NCI-H510A treated with DMSO at 0.1 percent for 48 hours (cell line): ENCODE data around the gene MT3.
"Not testable (repeated sequence)": the region's sequence is repeated elsewhere in the genome, so short reads cannot be mapped to it uniquely, and the experiment has no call there.

Experiments
- DNase-seq: peaks from one replicate; lab custom pipeline; 2025; lab: John Stamatoyannopoulos, UW

MT3 gene

GRCh38 chr16:56610017-56610608 lies 20.8 kb downstream of the MT3 start:
- DNase-seq: no peak

- DNase-seq: no peak
These were observed 21.3 kb downstream of the MT3 start for GRCh38 chr16:56610609-56611111.

- DNase-seq: no peak
These were observed 22.0 kb downstream of the MT3 start for GRCh38 chr16:56611281-56611833.

- no peak for DNase-seq
These were observed 24.4 kb downstream of the MT3 start for GRCh38 chr16:56613706-56614105.

GRCh38 chr16:56614549-56614991 lies 25.2 kb downstream of the MT3 start:
- no peak for DNase-seq

- DNase-seq: no peak
These were observed 26.0 kb downstream of the MT3 start for GRCh38 chr16:56615353-56615752.

- DNase-seq: no peak
These were observed 27.4 kb downstream of the MT3 start for GRCh38 chr16:56616608-56617211.

GRCh38 chr16:56617212-56618085 lies 28.1 kb downstream of the MT3 start:
- DNase-seq: no peak

GRCh38 chr16:56618138-56618537 lies 28.8 kb downstream of the MT3 start:
- no peak for DNase-seq

- no peak for DNase-seq
These were observed 31.1 kb downstream of the MT3 start for GRCh38 chr16:56620339-56620897.

GRCh38 chr16:56621665-56622445 lies 32.5 kb downstream of the MT3 start:
- not testable (repeated sequence) for DNase-seq

- DNase-seq: not testable (repeated sequence)
These were observed 33.9 kb downstream of the MT3 start for GRCh38 chr16:56623184-56623583.

GRCh38 chr16:56623637-56624036 lies 34.3 kb downstream of the MT3 start:
- DNase-seq: no peak

- peak; percentile 78 for DNase-seq
These were observed 36.0 kb downstream of the MT3 start, which contains the start of gene MT1E for GRCh38 chr16:56625140-56625942. Gene MT1E (plus strand): TSS chr16:56625781. CDS start chr16:56625852, 71 bp downstream.

- no peak for DNase-seq
These were observed 36.8 kb downstream of the MT3 start for GRCh38 chr16:56625943-56626654.

- no peak for DNase-seq
These were observed 37.4 kb downstream of the MT3 start for GRCh38 chr16:56626685-56627084.

GRCh38 chr16:56628486-56629350 lies 39.4 kb downstream of the MT3 start:
- no peak for DNase-seq

- DNase-seq: no peak
These were observed 40.2 kb downstream of the MT3 start for GRCh38 chr16:56629531-56629930.

GRCh38 chr16:56630134-56630533 lies 40.8 kb downstream of the MT3 start:
- no peak for DNase-seq
